ENCODE data around the gene SHFL. TPM values are rescaled to one million over a fixed set of nuclear protein-coding genes. Genes with fewer than 3 reads are reported as not detected.

SHFL gene
- total RNA-seq, 1 donor, result 18.4 TPM

GRCh38 chr19:10070730-10071446 lies 15.2 kb upstream of the SHFL start:
- TF ChIP-seq CTCF (IDR thresholded peaks at IDR 0.05; ENCODE audit: insufficient read depth, low read length), result no peak
- DNase-seq (ENCODE audit: low read depth), result no peak
- H3K4me3 ChIP-seq (ENCODE audit: low read depth, low read length), result no peak overlapping the region

- H3K4me3 ChIP-seq (ENCODE audit: low read depth, low read length), result no peak overlapping the region
- peak; percentile 29 for DNase-seq (ENCODE audit: low read depth)
- TF ChIP-seq CTCF (IDR thresholded peaks at IDR 0.05; ENCODE audit: insufficient read depth, low read length), result peak; percentile 33
These were observed 12.0 kb upstream of the SHFL start for GRCh38 chr19:10074153-10074552.

- no peak overlapping the region for H3K4me3 ChIP-seq (ENCODE audit: low read depth, low read length)
- no peak for TF ChIP-seq CTCF (IDR thresholded peaks at IDR 0.05; ENCODE audit: insufficient read depth, low read length)
- no peak for DNase-seq (ENCODE audit: low read depth)
These were observed 9.6 kb upstream of the SHFL start for GRCh38 chr19:10076535-10076934.

GRCh38 chr19:10078329-10078728 lies 7.8 kb upstream of the SHFL start:
- no peak overlapping the region for H3K4me3 ChIP-seq (ENCODE audit: low read depth, low read length)
- TF ChIP-seq CTCF (IDR thresholded peaks at IDR 0.05; ENCODE audit: insufficient read depth, low read length), result no peak
- DNase-seq (ENCODE audit: low read depth), result no peak

GRCh38 chr19:10079031-10079453 lies 7.1 kb upstream of the SHFL start:
- no peak for TF ChIP-seq CTCF (IDR thresholded peaks at IDR 0.05; ENCODE audit: insufficient read depth, low read length)
- no peak for DNase-seq (ENCODE audit: low read depth)
- no peak overlapping the region for H3K4me3 ChIP-seq (ENCODE audit: low read depth, low read length)

GRCh38 chr19:10083911-10084310 lies 2.2 kb upstream of the SHFL start:
- TF ChIP-seq CTCF (IDR thresholded peaks at IDR 0.05; ENCODE audit: insufficient read depth, low read length), result no peak
- no peak for DNase-seq (ENCODE audit: low read depth)
- H3K4me3 ChIP-seq (ENCODE audit: low read depth, low read length), result no peak overlapping the region

- no peak for DNase-seq (ENCODE audit: low read depth)
- no peak for TF ChIP-seq CTCF (IDR thresholded peaks at IDR 0.05; ENCODE audit: insufficient read depth, low read length)
- H3K4me3 ChIP-seq (ENCODE audit: low read depth, low read length), result no peak overlapping the region
These were observed 1.3 kb upstream of the SHFL start for GRCh38 chr19:10084803-10085202.

Data from fibroblast of the aortic adventitia (primary cell).